HG03175 (cell line): Measurements from ENCODE around the gene SLC16A7.

ENCODE experiments used
- ATAC-seq: cut with Tn5 transposase; IDR thresholded peaks from one replicate; pipeline ENCODE4 v1.9.1; 2021; ENCODE audit warnings: mild to moderate bottlenecking, moderate library complexity; ENCODE audit not compliant: unreplicated experiment

Gene SLC16A7

DNA sequence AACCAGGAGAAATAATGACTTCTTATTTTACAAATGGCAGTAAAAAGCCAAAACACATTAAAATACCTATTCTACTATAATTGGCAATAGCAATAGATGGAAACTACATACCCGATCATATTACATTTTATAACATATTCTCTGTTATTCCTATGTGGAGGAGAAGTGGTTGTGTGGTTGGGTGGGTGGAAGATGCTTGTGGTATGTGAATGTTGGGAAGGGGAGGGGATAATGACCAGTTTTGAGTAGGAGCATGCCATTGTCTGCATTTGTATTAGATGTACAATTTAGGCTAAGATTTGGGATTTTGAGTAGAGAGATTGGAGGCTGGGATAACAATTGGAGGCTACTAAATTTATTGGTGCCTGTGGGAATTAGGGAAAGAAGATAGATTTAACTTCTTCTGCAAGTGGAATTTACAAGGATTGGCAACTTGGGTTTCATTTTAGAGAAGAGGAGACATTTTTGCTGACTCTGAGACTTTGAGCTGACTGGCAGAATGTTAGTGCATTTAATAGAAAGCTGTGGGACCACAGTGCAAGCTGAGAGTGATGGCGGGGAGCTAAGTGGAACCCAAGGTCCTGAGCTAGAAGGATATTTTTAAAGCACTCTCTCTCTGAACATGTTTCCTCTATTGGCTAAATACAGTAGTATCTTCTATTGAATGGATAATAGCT is 65.2 kb downstream of the SLC16A7 start:
- no peak for ATAC-seq

DNA sequence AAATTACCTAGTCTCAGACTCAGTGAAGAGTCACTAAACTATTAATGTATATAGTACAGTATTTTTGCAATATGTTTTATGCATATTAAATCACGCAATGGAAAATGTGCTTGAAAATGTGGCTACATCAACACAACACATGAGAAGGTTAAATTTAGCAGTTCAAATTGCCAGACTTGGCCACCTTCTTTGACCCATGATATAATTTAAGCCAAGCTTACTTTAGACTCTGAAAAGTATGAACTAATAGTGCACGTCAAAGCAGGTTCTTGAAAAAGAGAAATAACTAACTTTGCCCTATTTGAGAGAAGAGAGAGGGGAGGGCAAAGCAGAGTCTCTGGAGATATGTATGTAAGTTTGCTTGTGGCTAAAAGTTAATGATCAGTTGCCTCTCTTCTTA is 68.7 kb downstream of the SLC16A7 start:
- ATAC-seq = no peak

DNA sequence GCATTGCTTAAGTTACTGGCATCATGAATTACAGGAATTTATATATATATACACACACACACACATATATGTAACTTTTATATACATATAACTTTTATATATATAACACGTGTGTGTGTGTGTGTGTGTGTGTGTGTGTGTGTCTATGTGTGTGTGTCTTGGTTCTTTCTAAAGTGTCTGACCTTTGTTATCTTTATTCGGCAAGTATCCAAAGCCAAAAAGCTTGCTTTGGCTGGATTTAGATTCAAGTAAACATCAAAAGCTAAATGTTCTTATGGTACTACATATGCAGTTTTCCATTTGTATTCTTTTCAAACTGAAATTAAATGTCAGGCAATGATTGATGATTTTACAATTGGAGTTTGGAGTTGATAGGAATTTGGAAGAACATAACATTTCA is 69.9 kb downstream of the SLC16A7 start:
- no peak for ATAC-seq

DNA sequence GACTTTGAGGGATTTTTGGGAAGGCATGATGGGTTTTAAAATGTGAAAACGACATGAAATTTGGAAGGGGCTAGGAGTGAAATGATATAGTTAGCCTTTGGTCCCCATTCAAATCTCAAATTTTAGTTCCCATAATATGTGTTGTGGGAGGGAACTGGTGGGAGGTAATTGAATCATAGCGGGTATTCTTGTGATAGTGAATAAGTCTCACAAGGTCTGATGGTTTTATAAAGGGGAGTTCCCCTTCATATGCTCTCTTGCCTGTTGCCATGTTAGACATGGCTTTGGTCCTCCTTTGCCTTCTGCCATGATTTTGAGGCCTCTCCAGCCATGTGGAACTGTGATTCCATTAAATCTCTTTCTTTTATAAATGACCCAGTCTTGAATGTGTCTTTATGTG is 72.8 kb downstream of the SLC16A7 start:
- ATAC-seq = no peak

DNA sequence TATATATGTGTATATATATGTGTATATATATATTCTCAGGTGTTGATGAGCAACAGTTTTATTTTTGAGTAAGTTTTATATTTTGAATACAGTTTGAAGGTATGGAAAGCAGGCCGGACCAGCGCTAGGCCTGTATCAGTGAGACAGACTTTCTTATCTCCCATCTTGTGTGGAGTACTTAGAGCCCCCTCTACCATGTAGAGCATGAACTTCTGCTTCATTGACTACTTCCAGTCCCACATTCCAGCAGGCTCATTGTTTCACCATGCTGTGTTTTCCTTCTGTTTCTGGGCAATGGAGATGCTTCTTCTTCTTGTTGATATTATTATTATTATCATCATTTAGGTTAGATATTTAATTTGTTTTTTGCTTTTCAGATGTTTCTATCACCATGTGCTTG is 76.4 kb downstream of the SLC16A7 start:
- ATAC-seq = no peak

DNA sequence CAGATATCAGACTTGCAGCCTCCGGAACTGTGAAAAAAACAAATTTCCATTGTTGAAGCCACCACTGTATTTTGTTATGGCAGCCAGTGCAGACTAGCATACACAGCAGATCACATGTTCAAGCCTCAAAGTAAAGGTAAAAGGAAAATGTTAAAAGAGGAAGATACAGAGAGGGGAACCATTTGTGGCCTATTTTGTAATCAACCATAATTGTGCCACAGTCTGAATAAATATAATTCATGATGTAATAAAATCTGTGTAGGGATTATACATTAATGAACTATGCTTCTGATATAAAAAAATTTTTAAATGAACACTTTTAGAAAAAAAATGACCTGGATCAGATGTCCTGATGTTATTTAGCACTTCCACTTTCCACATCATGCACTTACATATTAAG is 79.6 kb downstream of the SLC16A7 start:
- ATAC-seq = no peak

DNA sequence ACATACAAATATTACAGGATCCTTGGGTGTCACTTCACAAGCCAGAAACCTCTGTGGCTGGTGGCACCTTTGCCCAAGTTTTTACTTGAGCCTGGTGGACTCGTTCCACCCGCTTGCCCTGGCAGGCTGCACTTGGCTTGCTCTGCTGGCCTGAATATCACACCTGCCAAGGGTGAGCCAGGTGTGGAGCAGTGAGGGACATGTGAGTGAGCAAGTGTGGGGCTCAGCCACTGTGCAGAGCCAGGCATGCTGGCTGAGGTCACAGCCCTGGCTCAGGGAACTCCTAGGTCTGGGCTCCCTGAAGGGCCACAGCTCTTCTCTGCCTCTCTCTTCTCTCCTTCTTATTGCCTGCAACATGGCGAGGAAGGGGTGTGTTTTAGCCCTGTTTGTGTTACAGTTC is 82.0 kb downstream of the SLC16A7 start:
- ATAC-seq = no peak

DNA sequence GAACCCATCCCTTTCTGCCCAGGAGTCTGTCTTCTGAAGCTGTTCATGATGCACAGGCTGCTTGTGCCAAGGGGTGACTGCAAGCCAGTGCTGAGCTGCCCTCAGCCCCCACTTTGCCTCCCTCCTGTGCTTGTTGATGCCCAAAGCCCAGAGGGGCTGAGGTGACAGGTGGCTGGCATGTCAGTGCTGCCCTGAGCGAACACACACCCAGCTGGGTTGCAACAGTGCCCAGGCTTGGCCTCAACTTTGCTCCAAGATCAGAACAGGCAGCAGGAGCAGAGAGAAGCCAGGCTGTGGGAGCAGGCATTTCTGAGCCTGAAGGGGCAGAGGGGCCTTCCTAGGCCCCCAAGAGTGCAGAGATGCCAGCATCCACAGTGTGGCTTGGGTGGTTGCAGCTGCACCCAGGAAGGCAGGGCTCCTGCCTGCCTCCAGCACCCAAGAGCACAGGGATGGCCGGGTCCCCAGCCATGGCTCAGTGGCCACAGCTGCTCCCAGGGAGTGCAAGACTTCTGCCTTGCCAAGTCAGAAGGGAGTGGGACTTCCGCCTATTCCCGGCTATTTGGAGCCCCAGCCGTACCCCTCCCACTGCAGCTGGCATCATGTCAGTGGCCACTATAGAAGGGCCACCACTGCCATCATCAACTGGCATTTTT is 83.1 kb downstream of the SLC16A7 start:
- ATAC-seq = no peak

DNA sequence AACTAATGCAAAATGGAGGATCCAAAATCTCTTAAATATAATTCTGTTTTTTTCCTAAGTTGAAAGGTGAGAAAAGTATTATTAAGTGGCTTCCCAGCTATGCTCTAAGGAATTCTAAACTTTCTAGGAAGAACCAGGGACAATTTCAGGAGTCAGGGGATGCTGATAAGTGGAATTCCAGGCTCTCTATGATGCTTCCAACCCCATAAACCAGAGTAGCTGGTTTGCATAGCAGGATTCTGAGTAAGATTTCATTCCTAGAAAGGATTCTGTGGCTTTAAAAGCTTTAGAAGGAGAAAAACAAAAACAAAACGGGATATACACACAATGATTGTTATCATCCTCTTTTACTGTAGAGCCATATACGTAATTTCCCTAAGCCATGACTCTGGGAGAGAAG is 93.9 kb downstream of the SLC16A7 start:
- no peak for ATAC-seq

DNA sequence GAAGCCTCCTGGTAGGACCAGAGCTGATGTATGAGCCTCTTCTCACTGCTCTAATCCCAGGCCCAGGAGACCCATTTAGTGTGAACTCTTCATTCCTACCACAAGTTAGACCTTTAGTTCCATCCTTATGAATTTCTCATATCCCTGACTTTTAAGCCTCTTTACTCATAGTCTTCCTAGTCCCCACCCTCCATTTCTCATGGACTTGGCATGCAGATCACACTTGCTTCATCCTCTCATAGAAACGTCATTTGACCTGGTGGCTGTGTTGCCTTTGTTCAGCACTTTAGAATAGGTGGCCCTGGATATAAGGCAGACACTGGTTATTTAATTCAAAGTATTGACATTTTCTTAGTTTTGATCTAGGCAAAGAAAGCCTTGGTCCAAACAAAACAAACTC is 99.5 kb downstream of the SLC16A7 start:
- ATAC-seq = no peak

DNA sequence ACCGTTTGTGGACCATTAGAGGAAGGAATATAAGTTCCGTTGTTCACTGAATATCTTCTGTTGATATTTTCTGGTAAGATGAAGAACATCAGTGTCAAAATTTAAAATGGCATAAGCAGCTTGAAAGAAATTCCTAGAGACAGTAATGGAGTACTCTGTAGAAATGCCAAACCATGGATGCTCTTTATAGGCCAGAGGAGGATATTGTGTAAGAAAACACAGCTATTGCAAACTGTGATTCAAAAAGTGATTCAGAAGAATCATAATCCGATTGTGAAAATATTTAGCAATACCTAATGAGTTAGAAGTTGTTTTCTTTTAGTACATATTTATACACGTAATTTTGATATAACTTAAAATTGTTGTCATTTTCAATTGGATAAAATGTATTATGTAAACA is 102.8 kb downstream of the SLC16A7 start:
- ATAC-seq = no peak

DNA sequence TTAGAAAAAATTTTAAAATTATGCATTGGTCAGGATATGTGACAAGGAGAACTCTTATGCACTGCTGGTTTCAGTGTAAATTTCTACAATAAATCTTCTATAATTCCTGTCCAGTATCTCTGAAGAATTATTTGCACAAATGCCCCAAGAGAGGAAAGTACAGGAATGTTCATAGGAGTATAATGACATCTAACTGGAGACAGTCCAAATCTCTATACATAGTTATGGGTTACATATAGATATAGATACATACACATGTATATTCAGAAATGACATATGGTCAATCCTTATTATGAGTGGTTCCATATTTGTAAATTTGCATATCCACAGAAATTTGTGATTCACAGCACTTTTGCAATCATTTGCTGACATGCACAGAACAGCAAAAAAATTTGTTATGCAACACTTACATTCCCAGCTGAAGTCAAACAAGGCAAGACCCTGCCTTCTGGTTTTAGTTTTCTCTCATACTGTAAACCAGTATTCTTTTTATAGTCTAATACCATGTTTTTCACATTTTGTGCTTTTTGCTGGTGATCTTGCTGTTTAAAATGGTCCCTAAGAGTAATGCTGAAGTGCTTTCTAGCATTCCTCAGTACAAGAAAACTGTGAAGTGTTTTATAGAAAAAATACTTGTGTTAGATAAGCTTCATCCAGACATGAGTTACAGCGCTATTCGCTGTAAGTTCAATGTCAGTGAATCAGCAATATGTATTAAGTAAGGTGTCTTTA is 103.8 kb downstream of the SLC16A7 start:
- ATAC-seq = no peak

DNA sequence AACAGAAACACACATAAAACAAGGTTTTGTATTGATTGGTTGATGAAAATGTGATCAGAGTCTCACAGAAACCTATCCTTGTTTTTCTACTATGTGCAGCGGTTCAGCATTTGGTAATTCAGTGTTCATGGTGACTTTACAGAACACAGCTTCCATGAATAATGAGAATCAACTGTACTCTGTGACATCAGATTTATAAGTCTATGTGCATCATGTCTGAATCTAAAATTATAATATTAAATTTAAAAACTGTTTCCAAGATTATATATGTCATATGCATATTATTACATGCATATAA is 104.3 kb downstream of the SLC16A7 start:
- no peak for ATAC-seq

DNA sequence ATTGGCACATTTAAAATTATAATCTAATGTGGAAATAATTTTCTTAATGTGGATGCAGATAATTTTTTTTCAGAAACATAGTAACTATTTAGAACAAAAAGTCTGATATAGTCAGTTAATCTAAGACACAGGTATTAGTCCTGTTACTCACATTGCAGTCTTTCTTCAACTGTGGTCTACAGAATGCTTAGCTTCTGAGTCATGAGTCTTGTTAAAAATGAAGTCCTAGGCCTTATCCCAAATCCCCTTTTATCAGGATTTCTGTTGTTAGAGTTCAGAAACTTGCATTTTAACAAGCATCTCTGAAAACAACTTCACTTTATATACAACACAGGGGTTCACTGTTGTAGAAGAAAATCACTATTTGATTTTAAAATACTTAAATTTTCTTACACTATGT is 112.2 kb downstream of the SLC16A7 start:
- ATAC-seq = no peak

DNA sequence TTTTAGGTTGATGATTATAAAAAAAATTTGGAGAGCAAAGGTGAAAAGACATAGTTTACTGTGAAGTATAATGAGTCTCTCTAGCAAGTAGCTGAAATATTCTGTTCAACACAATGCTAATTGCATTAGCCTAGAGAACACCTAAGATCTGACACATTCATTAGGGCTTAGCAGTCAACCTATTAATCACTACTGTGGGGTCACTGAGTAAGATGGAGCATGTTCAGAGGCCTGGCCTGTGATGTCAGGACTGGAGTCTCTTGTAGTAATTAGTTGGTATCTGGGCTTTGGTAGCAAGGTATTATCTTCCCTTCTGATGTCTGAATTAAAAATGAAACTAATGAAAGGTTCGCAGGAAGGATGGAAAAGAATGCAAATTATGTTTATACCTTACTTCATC is 112.7 kb downstream of the SLC16A7 start:
- no peak for ATAC-seq

DNA sequence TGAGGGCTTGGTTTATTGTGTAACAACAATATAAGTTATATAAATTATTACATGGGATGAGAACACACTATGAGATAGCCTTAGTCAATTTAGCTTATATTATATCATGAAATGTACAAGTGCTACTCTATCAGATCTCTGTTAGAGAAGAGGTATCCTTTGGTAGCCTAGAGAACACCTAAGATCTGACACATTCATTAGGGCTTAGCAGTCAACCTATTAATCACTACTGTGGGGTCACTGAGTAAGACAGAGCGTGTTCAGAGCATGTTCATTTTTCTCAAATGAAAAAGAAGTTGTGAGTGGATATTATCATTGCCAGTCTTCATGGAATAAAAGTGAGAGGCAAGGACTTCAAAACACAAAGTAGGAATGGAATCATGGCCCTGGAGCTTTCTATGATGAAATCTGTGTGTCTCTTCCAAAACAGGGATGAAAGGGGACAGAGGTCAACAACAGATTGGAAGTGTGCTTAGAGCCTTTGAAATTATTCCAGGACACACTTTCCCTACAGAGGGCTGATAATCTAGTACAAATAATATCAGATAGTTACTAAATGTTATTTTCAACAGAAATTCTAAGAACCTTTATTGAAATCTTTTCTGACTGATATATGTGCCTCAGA is 114.3 kb downstream of the SLC16A7 start:
- ATAC-seq = no peak

DNA sequence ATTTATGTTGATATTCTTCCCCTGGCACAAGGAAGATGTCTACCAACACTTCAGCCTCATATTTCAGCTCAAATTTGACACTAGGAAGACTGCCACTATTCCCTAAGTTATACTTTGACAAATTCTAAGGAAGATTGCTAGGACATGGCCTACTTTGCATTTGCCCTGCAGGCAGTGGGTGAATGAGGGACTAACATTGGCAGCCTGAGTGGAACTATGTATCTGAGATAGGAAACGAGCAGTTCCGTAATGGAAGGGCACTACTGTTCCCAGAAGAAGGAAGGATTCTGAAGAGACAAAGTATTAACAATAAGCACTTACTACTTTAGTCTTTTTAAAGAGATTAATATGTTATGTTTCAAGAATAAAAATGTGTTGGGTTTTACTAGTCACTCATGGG is 115.1 kb downstream of the SLC16A7 start:
- no peak for ATAC-seq

DNA sequence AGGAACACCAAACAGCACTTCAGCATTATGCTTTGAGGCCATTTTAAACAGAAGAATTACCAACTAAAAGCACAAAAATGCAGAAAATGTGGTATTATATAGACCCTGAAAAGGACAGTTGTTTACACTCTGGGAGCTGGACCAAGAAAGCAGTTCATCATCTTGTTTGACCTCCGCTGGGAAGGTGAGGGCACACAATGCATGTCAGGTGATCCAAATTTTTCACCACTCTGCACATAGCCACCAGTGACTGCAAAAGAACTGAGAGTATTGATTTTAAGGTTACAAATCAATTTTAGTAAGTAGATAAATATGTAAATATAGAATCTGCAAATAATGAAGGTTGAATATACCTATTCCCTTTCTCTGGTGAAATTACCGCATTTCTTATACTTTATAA is 119.6 kb downstream of the SLC16A7 start:
- ATAC-seq = no peak

DNA sequence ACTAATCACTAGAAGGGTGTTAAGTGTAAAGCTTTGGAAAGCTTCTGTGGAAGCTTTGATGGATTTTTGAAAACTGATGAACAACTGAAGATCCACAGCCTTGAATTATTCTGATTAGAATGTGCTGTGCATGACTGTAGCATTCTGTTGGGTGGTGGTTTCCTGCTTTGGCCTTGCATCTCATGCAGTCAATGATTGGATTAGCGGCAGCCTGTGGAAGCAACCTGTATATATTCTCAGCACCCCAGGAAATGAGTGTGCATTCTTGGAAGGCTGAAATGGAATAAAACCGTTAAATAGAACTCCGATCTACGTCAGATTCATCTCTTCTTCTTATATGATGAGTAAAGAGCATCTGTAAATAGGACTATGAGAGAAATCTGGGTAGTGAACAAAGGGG is 120.2 kb downstream of the SLC16A7 start:
- no peak for ATAC-seq

DNA sequence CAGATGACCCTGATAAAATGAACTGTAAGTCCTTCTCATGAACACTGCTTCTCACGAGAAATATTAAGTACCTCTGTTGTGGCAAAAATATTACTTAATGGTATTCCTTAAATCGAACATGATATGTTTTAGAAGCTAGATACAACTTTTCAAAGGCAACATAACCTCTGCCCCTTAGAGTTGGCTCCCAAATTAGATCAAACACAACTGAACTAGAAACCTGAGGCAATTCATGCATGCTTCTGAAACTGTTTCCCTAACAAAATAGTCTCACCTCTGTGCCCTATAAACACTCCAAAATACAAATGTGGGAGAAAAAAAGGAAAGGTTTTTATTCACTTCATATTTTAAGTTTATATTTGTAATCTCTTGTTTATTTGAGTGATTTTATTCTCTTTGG is 121.6 kb downstream of the SLC16A7 start:
- no peak for ATAC-seq

DNA sequence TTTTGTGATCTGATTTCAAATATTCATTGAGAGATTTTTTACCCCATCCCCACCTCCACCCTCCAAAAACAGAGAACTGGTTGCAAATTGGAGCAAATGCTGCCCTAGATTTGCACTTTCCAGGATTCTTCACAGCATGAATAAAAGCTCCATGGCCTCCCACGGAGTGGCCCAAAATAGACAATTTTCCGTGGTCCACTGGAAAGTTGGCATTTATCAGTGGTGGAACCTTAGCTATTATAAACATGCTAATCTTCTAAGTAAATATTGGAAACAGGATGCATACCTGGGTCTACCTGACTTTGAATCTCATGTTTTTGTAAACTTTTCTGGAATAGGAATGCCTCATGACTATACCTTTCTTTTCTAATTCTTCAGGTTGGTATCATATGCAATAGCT is 123.9 kb downstream of the SLC16A7 start:
- ATAC-seq = no peak

DNA sequence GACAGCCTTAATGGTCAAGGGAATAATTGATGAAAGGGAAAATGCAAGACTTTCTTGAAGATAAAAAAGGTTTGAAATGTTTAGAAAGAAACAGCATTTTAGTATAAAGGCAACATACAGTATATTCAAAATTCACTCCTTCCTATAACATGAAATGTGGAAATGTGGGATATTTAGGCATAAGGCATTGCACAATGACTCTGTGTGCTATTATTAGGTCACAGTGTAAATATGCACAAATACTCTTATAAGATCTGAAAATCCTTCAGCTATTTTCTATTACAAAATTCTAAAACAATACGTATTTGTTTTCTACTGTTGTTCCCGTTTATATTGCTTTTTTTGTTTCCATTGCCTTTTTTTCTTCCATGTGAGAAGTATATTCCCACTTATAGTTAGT is 127.7 kb downstream of the SLC16A7 start:
- ATAC-seq = no peak
